ENCODE data around the gene UBE2S.
"Not testable (repeated sequence)": the region's sequence is repeated elsewhere in the genome, so short reads cannot be mapped to it uniquely, and the experiment has no call there.

UBE2S gene

GRCh38 chr19:55407550-55407799 is at the start of gene UBE2S:
UBE2S (minus strand) TSS chr19:55407788; CDS start chr19:55407589, 199 bp downstream.
- Histone ChIP-seq H3K4me3 (peak within 1 kb of the TSS; percentile 94), H3K27ac (peak within 1 kb of the TSS; percentile 97)
- DNase-seq (ENCODE audit: low spot score) = not testable (repeated sequence)

DNA sequence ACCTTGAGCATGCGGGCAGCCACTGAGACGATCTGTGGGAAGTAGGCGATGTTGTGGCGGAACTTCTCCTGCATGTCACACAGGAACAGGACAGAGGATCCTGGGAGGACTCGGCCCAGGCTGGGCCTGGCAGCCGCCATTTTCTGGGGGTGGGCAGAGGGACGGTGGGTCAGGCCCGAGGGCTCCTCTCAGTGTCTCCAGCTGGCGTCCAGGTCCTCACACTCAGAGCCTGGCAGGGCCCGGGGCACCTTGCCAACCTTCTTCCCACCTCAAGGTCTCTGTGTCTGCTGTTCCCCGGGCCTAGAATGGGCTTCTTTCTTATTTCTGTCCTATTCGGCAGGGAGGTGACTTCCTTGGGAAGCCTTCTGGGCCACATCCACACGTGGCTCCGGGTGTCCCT is 48.8 kb upstream of the UBE2S start:
- no peak for DNase-seq (ENCODE audit: low spot score)
- no peak overlapping the region for H3K27ac ChIP-seq
- TF ChIP-seq, protein P1, sequence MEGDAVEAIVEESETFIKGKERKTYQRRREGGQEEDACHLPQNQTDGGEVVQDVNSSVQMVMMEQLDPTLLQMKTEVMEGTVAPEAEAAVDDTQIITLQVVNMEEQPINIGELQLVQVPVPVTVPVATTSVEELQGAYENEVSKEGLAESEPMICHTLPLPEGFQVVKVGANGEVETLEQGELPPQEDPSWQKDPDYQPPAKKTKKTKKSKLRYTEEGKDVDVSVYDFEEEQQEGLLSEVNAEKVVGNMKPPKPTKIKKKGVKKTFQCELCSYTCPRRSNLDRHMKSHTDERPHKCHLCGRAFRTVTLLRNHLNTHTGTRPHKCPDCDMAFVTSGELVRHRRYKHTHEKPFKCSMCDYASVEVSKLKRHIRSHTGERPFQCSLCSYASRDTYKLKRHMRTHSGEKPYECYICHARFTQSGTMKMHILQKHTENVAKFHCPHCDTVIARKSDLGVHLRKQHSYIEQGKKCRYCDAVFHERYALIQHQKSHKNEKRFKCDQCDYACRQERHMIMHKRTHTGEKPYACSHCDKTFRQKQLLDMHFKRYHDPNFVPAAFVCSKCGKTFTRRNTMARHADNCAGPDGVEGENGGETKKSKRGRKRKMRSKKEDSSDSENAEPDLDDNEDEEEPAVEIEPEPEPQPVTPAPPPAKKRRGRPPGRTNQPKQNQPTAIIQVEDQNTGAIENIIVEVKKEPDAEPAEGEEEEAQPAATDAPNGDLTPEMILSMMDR (IDR thresholded peaks at IDR 0.05) = no peak
- H3K4me3 ChIP-seq = no peak overlapping the region

DNA sequence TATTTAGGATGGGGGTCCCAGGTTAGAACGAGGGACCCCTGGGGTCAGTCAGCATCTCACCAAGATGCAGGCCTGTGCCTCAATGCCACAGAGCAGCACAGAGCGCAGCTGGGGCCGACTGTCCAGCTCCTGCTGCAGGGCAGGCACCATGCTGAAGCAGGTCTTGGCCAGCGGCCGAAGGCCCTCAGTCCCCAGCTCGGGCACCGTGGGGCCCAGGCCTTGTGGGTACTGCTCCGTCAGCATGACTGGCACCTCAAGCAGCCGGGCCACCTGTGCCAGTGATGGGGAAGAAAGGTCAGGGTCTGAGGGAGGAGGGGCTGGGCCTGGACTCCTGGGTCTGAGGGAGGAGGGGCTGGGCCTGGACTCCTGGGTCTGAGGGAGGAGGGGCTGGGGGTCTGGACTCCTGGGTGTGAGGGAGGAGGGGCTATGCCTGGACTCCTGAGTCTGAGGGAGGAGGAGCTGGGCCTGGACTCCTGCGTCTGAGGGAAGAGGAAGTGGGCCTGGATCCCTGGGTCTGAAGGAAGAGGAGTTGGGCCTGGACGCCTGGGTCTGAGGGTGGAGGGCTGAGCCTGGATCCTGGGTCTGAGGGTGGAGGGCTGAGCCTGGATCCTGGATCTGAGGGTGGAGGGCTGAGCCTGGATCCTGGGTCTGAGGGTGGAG is 48.1 kb upstream of the UBE2S start:
- Histone ChIP-seq H3K27ac (no peak overlapping the region), H3K4me3 (no peak overlapping the region)
- TF ChIP-seq, protein P1 (IDR thresholded peaks at IDR 0.05) = no peak
- DNase-seq (ENCODE audit: low spot score) = no peak

DNA sequence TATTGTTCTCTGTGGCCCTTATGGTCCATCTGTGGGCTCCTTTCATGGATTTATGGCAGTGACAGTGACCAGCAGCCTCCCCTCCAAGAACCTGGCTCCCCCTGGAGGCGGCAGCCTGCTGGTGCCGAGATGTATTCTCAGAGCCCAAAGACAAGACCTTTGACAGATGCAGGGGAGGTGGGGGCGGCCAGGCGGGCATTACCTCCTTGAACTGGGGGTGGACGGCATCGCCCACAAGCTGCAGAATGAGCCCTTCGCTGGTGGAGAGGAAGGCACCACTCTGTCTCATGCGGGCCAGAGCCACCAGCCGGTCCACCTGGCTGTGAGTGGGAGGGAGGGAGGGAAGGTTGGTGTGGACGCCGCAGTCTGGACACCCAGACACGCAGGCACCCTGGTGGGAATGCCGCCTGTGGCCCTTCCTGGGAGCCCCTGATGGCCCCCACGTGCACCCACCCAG is 47.2 kb upstream of the UBE2S start:
- TF ChIP-seq, protein P1 (IDR thresholded peaks at IDR 0.05) = peak; percentile 12
- H3K27ac ChIP-seq = no peak overlapping the region
- DNase-seq (ENCODE audit: low spot score) = no peak
- H3K4me3 ChIP-seq = no peak overlapping the region

DNA sequence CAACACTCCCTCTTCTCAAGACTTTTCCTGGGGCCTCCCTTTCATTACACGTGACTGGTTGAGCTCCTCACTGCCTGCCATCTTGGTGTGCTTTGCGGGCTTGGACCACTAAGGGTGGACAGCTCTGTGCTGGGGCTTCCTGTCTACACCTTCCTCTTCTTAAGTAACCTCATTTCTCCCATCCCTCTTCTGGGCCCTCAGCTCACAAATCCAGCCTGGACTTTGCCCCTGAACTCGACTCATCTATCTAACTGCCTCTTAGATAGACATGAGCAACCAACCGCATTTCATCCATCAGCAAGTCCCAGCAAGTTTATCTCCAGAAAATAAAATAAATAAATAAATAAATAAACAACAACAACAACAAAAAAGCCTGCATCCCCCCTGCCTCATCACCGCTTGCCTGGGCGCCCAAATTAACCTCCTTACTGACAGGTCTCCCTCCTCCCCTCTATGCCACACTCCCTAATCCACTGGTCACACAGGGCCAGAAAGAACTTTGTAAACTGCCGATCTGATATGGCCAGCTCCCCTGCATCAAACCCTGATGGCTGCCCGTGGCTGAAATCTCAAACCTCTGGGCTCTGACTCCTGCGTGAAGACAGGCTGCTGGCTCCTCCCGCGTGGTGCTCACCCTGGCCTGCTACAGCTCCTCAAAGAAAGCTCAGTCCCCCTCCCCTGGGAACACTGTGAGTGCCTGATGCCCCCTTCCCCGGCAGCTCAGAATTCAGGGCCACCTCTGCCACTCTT is 46.1 kb upstream of the UBE2S start:
- Histone ChIP-seq H3K27ac (no peak overlapping the region), H3K4me3 (no peak overlapping the region)
- no peak for DNase-seq (ENCODE audit: low spot score)
- TF ChIP-seq, protein P1 (IDR thresholded peaks at IDR 0.05) = no peak

DNA sequence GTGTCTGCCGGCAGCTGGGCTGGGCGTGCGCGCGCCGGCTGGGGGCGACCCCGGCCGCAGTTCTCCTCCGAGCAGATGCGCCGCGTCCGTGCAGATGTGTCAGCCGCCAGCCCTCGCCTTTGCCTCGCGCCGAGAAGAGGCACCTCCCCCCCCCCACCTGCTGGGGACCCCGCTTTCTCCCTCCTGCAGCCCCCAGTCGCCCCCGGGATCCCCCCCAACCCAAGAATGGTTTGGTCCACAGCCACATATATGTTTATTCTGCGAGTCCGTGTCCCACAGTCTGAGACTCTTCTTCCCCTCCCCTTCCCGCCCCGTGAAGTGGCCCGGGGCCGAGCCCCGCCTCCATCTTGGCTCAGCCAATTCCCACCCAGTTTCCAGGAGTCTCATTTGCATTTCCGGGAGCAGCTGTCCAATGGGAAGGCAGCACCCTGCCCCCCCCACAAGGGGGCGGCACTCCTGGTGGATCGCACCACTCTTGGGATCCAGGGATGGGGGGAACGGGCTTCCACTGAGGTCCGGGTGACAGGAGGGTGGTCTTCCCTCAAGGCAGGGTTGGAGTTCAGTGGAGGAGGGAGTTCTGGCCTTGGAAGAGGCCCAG is 45.3 kb upstream of the UBE2S start:
- Histone ChIP-seq H3K27ac (no peak overlapping the region), H3K4me3 (peak overlapping the region; percentile 53)
- TF ChIP-seq, protein P1 (IDR thresholded peaks at IDR 0.05) = no peak
- peak; percentile 80 for DNase-seq (ENCODE audit: low spot score)

GRCh38 chr19:55451965-55452748 is 44.6 kb upstream of the UBE2S start:
- Histone ChIP-seq H3K27ac (no peak overlapping the region), H3K4me3 (peak overlapping the region; percentile 53)
- no peak for DNase-seq (ENCODE audit: low spot score)
- TF ChIP-seq, protein P1 (IDR thresholded peaks at IDR 0.05) = no peak
